Measurements from ENCODE around the gene KRTAP29-1.

The KRTAP29-1 gene

GRCh38 chr17:41328207-41328606, 25.6 kb upstream of the KRTAP29-1 start:
- no peak for DNase-seq (ENCODE audit: low spot score)

GRCh38 chr17:41327411-41328120, 24.9 kb upstream of the KRTAP29-1 start:
- DNase-seq (ENCODE audit: low spot score) = no peak

GRCh38 chr17:41326173-41327145, 23.8 kb upstream of the KRTAP29-1 start:
- DNase-seq (ENCODE audit: low spot score) = no peak

- DNase-seq (ENCODE audit: low spot score) = no peak
Observed at GRCh38 chr17:41325611-41326010, 23.0 kb upstream of the KRTAP29-1 start.

- DNase-seq (ENCODE audit: low spot score) = no peak
Observed at GRCh38 chr17:41325126-41325525, 22.5 kb upstream of the KRTAP29-1 start.

- no peak for DNase-seq (ENCODE audit: low spot score)
Observed at GRCh38 chr17:41324180-41325075, 21.8 kb upstream of the KRTAP29-1 start.

GRCh38 chr17:41322903-41323895, 20.5 kb upstream of the KRTAP29-1 start:
- no peak for DNase-seq (ENCODE audit: low spot score)

GRCh38 chr17:41322094-41322902, 19.6 kb upstream of the KRTAP29-1 start:
- no peak for DNase-seq (ENCODE audit: low spot score)

GRCh38 chr17:41318231-41318630, 15.6 kb upstream of the KRTAP29-1 start:
- no peak for DNase-seq (ENCODE audit: low spot score)

- no peak for DNase-seq (ENCODE audit: low spot score)
Observed at GRCh38 chr17:41315814-41316445, 13.3 kb upstream of the KRTAP29-1 start.

- no peak for DNase-seq (ENCODE audit: low spot score)
Observed at GRCh38 chr17:41315204-41315794, 12.6 kb upstream of the KRTAP29-1 start, which contains the start of gene KRTAP17-1. KRTAP17-1 (minus strand) TSS chr17:41315710; CDS start chr17:41315650, 60 bp downstream.

- no peak for DNase-seq (ENCODE audit: low spot score)
Observed at GRCh38 chr17:41311111-41311510, 8.5 kb upstream of the KRTAP29-1 start.

- no peak for DNase-seq (ENCODE audit: low spot score)
Observed at GRCh38 chr17:41308918-41309359, 6.3 kb upstream of the KRTAP29-1 start, which contains the start of gene KRTAP16-1. KRTAP16-1 (minus strand) TSS chr17:41309309; CDS start chr17:41309253, 56 bp downstream.

GRCh38 chr17:41308251-41308917, 5.7 kb upstream of the KRTAP29-1 start:
- no peak for DNase-seq (ENCODE audit: low spot score)

- no peak for DNase-seq (ENCODE audit: low spot score)
Observed at GRCh38 chr17:41307647-41308046, 5.0 kb upstream of the KRTAP29-1 start.

GRCh38 chr17:41304091-41304490, 1.4 kb upstream of the KRTAP29-1 start:
- no peak for DNase-seq (ENCODE audit: low spot score)

GRCh38 chr17:41302981-41303380, 330 bp upstream of the KRTAP29-1 start:
- no peak for DNase-seq (ENCODE audit: low spot score)

- DNase-seq (ENCODE audit: low spot score) = no peak
Observed at GRCh38 chr17:41301204-41301790, 1.4 kb downstream of the KRTAP29-1 start.
